GM15510 (cell line): ENCODE measurements around the gene DHCR7.

ENCODE experiments used
- POLR2A ChIP-seq: IDR thresholded peaks from 3 replicates; pipeline ENCODE4 v1.6.1; 2011; ENCODE audit warnings: borderline replicate concordance; ENCODE audit not compliant: insufficient read length; ENCODE audit errors: extremely low read depth

The DHCR7 gene

GRCh38 chr11:71467164-71467563 lies 19.0 kb upstream of the DHCR7 start:
- TF ChIP-seq POLR2A: no peak

- no peak for TF ChIP-seq POLR2A
These were observed 18.2 kb upstream of the DHCR7 start for GRCh38 chr11:71466358-71466757.

GRCh38 chr11:71465054-71465453 lies 16.9 kb upstream of the DHCR7 start:
- TF ChIP-seq POLR2A: no peak

DNA sequence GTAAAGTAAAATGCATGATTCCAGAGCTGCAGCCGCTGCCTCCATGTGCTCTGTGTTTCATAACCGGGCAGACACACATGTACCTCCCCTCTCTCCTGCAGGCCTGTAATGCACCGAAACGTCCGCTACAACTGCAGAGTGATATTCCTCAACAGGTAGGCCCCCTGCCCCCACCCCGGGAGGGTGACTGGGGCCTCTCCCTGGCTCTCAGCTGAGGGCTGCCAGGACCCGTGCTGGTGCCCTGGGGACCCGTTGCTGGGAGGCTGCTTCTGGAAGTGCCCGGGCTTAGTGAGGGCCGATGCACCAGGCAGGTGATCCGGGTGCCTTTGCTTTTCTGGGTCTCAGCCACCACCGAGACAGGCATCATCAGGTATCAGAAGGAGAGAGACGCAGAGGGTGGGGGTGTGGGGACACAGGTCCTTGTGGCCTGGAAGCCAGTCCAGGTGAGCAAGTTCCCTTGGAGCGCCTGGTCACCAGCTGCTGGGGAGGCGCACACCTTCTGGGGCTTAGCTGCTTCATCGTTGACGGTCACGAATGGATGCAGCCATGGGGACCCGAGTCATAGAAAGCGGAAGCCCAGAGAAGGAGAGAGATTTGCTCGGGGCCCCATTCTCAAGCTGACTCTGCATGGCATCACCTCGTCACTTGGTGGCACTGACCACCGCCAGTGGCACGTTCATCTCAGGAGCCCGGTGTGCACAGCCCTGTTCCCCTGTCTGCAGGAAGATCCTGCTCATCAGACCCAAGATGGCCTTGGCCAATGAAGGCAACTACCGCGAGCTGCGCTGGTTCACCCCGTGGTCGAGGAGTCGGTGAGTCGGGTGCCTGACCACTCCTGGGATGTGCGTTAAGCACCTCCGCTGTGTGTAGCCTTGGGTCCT lies 15.4 kb upstream of the DHCR7 start:
- no peak for TF ChIP-seq POLR2A

- TF ChIP-seq POLR2A: no peak
These were observed 14.5 kb upstream of the DHCR7 start for GRCh38 chr11:71462726-71463125.

GRCh38 chr11:71461696-71462095 lies 13.5 kb upstream of the DHCR7 start:
- TF ChIP-seq POLR2A: no peak

GRCh38 chr11:71459767-71460320 lies 11.7 kb upstream of the DHCR7 start:
- no peak for TF ChIP-seq POLR2A

DNA sequence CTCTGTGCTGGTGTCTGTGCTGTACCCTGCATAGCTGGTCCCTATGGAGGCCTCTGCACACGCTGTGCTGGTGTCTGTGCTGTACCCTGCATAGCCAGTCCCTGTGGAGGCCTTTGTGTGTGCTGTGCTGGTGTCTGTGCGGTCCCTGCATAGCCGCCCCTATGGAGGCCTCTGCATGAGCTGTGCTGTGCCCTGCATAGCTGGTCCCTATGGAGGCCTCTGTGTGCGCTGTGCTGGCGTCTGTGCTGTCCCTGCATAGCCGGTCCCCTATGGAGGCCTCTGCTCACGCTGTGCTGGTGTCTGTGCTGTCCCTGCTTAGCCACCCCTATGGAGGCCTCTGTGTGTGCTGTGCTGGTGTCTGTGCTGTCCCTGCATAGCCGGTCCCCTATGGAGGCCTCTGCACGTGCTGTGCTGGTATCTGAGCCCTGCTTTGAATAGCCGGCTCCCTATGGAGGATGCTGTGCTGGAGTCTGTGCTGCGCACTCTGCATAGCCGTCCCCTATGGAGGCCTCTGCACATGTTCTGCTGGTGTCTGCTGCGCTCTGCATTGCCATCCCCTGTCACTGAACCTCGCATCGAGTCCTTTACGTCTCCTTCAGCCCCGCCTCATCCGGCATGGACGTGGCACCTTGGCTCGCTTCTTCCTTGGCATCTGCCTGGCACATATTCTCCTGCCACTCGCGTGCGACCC lies 11.0 kb upstream of the DHCR7 start:
- TF ChIP-seq POLR2A: no peak

DNA sequence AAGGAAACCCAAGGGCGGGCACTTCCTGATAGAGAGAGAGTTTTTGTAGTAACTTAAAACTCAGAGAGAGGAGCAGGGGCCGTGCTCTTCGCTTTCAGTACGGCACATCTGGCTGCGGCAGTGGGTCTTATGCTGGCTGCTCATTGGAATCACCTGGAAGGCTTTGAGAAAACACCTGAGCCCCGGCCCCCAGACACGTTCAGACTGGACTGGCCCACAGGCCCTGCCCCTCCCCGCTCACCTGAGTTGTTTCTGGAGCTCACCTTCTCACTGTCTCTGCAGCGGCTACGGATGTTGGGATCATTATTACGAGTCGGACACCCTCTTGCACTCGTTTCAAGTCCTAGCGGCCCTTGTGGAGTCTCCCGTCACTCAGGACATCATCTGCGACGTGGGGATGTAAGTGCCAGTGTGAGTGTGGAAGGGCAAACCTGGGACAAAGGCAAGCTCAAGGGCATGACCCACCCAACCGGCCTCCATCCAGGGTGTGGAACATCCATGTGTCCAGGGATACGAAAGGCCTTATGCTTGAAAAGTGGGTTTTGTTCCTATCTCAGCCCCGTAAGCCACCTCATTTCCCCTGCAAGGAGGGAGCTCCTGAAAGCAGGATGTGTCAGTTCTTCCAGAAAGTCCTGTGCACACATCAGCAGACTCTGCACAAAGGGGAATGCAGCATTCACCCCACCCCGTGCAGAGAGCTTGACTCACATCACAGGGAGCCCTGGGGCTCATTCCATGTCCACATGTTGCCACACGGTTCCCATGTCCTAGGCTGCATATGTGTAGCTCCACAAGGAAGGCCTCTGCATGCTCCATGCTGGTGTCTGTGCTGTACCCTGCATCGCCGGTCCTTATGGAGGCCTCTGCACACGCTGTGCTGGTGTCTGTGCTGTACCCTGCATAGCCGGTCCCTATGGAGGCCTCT lies 10.2 kb upstream of the DHCR7 start:
- no peak for TF ChIP-seq POLR2A

DNA sequence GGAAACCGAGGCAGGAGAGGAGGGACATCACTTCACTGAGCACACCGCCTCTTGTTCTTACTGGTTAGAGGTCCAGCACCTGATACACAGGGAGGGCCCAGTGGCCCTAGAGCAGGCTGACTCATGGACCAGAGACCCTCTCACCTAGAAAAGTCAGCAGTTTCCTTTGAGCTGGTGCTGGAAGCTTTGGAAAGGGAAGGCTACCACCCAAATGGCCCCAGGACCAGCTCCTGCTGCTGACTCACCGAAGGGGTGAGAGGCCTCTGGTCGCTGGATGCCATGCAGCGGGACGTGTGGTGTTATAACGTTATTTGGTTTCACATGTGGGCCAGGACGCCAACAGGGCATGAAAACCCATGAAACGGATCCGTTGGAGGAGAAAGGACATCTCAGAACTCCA lies 8.6 kb upstream of the DHCR7 start:
- TF ChIP-seq POLR2A: no peak

DNA sequence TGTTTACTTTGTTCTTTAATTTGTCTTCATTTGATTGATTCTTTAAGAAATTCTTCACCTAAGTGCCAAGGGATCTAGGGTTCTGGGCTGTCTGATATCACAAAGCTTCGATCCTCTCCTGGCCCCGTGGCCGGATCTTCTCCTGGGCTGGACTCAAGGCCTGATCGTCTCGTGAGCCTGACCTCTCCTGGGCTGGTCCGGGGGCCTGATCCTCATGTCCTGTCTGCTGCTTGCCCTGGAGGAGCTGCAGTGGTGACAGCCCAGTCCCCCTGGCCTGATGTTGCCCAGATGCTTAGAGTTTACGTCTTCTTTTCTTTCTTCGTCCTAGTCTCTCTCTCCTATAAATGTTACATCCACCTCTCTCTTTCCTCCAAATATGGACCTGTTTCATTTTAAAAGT lies 8.1 kb upstream of the DHCR7 start:
- no peak for TF ChIP-seq POLR2A

- TF ChIP-seq POLR2A: no peak
These were observed 6.4 kb upstream of the DHCR7 start for GRCh38 chr11:71454470-71455113.

- TF ChIP-seq POLR2A: no peak
These were observed 5.7 kb upstream of the DHCR7 start for GRCh38 chr11:71453918-71454304.
